Measurements from ENCODE around the gene CELF1. TPM values are rescaled to one million over a fixed set of nuclear protein-coding genes. Genes with fewer than 3 reads are reported as not detected.

CELF1 gene
- total RNA-seq, 1 donor from 2014 or later: 78.4 TPM

DNA sequence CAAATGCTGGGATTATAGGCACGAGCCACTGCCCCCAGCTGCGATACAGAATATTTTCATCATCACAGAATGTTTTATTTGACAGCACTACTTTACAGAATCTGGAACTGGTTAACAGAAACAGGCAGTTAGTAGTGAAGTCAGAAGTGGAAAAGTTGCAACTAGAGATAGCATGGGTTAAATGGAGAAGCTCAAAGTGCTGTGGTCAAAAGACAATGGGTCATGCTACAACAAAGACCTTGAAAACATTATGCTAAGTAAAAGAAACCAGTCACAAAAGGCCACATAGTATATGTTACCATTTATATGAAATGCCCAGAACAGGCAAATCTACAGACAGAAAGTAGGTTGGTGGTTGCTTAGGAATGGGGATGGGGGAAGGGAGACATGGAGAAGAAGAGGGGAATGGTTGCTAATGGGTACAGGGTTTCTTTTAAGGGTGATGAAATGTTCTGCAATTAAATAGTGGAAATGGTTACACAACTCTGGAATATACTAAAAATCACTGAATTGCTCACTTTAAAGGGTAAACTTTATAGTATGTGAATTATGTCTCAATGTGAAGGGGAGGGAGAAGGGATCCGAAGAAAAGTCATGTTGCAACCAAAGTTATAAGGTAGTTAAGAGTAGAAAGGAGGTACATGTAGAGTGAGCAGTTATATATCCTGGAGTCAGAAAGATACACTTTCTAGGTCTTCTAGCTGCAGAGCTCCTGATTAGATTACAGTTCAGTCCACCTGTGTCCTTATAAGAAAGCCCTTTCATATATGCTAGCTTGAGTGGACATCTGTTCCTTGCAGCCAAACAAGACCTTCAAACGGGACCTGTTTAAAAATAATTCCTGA is 57.7 kb downstream of the CELF1 start:
- DNase-seq (ENCODE audit: low spot score) (no peak), ATAC-seq (no peak)

GRCh38 chr11:47489395-47489755 is 63.6 kb downstream of the CELF1 start:
- no peak for ATAC-seq

DNA sequence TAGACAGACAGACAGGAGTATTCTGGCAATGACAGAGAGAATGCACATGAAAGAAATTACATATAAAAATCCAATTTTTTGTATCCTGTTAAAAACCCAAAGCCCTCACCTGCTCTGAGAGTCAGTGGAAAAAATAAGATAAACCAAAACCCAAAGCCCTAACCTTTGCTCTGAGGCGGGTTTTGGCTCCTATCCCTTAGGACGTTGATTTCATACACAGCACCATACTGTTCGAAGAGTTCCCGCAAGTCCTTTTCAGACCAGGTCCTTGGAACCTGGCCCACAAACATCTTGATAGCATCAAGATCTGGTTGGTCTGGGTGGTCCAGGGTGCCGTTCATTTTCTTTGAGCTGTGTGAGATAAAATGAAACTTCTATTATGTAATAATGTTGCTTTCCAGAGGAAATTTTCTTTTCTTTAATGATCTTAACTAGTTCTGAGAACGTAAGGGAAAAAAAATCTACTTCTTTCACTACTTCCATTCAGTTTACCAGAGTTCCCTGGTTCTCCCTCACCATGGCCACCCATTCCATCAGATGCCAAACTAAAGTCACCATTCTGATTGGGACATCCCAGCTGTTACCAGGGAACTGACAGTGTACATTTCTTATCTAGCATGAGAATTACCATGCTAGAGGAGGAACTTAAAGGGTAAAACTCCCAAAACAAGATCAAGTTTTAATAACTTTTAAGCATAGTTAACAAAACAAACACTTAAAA is 64.1 kb downstream of the CELF1 start:
- peak; percentile 78 for DNase-seq (ENCODE audit: low spot score)

More at GRCh38 chr11:47489395-47489755, 63.6 kb downstream of the CELF1 start:
- DNase-seq (ENCODE audit: low spot score): no peak

DNA sequence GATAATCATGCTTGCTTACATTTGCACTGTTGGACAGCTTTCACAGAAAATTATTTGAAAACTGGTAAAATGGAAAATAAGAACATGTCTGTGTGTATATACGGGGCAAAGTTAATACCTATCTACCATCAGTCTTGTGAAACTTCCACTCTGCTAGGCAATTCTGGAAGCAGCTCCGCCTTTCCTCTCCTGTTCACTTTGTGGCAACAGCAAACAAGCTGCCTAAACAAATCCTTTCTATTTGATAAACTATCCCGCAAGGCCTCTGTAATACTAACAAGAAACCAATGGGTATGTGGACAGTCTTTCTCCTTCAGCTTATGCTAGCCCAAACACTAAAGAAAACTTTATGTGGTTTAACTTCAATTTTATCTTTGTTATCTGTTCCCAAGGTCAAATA is 64.8 kb downstream of the CELF1 start:
- peak; percentile 81 for ATAC-seq

More for the DNA sequence above, 64.1 kb downstream of the CELF1 start:
- ATAC-seq: peak; percentile 80

DNA sequence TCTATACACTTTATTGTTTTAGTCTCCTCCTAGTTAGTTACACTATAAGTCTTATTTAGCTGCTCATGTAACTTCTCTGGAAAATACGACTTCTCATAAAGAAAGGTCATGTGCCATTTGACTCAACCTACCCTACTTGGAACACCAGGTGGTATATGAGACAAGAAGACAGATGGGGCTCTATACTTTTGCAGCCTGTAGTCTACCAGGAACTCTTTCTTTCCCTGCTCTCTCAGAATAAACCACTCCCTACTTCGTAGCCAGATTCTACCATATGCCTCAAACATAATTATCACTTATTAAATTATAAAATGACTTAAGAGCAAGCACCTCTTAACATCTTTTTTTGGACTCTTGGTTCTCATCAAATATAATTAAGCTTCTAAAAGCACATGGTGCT is 65.5 kb downstream of the CELF1 start:
- no peak for DNase-seq (ENCODE audit: low spot score)
- no peak for ATAC-seq

More for the DNA sequence above, 64.8 kb downstream of the CELF1 start:
- peak; percentile 79 for DNase-seq (ENCODE audit: low spot score)

- ATAC-seq: no peak
- no peak for DNase-seq (ENCODE audit: low spot score)
Measured at GRCh38 chr11:47485107-47485506, 67.8 kb downstream of the CELF1 start.

GRCh38 chr11:47483457-47483856 is 69.5 kb downstream of the CELF1 start:
- no peak for ATAC-seq
- no peak for DNase-seq (ENCODE audit: low spot score)

GRCh38 chr11:47480762-47481161 is 72.2 kb downstream of the CELF1 start:
- peak; percentile 75 for ATAC-seq
- DNase-seq (ENCODE audit: low spot score): no peak

DNA sequence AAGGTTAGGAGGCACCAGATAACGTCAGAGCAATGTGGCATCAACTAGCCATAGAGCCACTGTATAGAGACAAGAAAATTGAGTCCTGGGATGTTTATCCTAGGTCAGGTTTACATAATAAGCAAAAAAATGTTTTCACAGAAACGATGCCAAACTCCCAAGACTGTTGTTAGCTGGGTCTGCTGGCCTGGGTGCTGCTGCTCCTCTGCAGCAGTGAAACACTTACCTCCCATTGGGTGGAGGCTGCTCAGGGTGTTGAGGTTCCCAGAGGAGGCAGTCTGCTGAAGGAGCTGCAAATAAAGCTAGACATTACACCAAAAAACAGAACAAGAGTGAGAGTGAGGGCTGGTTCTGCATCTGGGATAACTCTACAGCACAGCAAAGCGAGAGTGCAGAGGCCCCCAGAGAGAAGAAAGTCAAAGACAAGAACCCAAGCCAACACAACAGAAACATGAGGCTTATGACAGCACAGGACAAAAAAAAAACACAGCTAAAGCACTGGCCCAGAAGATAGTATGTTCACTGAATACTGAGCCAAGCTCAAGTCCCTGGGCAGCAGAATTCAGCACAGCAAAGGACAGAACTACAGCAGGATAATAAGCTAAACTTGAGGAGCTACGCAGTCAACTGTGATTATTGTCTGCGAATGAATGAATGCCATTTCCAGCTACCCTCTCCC is 74.1 kb downstream of the CELF1 start:
- ATAC-seq: no peak
- DNase-seq (ENCODE audit: low spot score): no peak

- DNase-seq (ENCODE audit: low spot score) (no peak), ATAC-seq (no peak)
Measured at GRCh38 chr11:47477753-47478152, 75.2 kb downstream of the CELF1 start.

- ATAC-seq (no peak), DNase-seq (ENCODE audit: low spot score) (no peak)
Measured at GRCh38 chr11:47477323-47477722, 75.6 kb downstream of the CELF1 start.

DNA sequence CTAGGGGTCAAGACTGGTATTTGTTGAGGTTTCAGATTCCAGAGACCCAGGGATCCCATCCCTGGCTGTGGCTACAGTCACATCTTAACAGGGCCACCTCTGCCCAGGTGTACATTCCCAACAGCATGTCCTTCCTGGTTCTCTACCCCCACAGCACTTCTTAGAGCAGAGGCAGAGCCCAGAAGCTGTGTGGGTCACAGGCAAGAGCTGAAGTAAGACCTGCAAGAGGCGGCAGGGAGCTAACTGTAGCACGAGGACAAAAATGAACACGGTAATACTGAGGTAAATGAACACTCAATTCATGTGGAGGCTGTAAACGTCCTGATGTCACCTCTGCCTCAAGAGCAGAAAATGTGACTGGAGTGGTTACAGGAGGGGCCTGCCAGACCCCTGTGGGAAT is 82.3 kb downstream of the CELF1 start:
- no peak for DNase-seq (ENCODE audit: low spot score)
- no peak for ATAC-seq

- ATAC-seq (peak; percentile 3), DNase-seq (ENCODE audit: low spot score) (no peak)
Measured at GRCh38 chr11:47469361-47470179, 83.4 kb downstream of the CELF1 start.

- DNase-seq (ENCODE audit: low spot score) (no peak), ATAC-seq (peak; percentile 2)
Measured at GRCh38 chr11:47468598-47469214, 84.2 kb downstream of the CELF1 start.

GRCh38 chr11:47467357-47467756 is 85.6 kb downstream of the CELF1 start:
- ATAC-seq (peak; percentile 63), DNase-seq (ENCODE audit: low spot score) (no peak)

DNA sequence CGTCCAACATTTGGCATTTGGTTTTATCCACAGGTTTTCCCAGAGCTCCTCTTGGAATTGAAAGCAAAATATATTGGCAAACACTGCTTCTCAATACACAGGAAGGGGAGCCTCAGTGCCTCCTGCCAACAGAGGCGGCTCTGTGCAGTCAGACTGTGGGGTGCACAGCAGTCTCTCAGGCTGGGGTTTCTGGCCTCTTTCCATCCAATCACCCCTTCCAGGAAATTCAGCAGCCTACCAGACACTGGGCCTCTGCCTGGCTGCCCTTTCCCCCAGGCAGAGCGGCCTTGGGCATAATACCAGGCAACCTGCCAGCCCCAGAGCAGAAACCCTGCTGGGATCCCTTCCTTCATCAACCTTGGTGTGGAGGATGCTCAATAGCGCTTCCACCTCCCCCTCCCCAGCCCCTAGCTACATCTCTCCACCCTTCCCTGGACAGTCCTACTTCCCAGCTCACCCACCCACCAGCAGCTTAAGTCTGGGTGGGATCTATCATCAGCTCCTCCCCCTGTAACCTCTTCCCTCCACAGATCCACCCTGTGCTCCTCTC is 86.2 kb downstream of the CELF1 start:
- peak; percentile 76 for DNase-seq (ENCODE audit: low spot score)
- ATAC-seq: peak; percentile 74

GRCh38 chr11:47466201-47466600 is 86.7 kb downstream of the CELF1 start:
- ATAC-seq (no peak), DNase-seq (ENCODE audit: low spot score) (no peak)

DNA sequence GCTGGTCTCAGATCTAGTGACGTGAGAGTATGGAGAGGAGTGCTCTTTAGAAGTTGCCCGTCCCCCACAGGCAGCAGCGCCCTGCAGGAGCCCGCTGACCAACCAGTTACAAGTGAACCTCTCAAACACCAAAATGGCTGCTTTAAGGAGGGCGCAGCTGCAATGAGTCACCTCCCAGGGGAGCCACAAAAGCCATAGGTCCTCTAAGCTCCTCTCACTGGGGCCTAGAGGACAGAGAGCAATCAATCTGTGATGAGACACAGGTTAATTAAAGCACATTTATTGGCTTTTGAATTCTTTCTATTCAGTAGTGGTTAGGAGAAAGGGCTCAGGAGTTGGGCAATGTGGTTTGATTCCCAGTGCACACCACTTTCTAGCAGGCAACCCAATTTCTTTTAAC is 88.4 kb downstream of the CELF1 start:
- ATAC-seq (no peak), DNase-seq (ENCODE audit: low spot score) (no peak)

- DNase-seq (ENCODE audit: low spot score): no peak
- no peak for ATAC-seq
Measured at GRCh38 chr11:47461876-47462275, 91.1 kb downstream of the CELF1 start.
